Ovary (tissue), 9 donors: ENCODE measurements around the gene NAV2. TPM values are rescaled to one million over a fixed set of nuclear protein-coding genes. Genes with fewer than 3 reads are reported as not detected.

Experiments used
- DNase-seq, 5 donors: peaks; one replicate each; pipeline ENCODE4 v3.0.0-alpha.2; 2019 to 2020
- H3K27ac ChIP-seq, 2 donors: fragments of 200-600 bp; one replicate each; pipeline versions ENCODE4 v1.5.1 to v1.8.0; 2019 to 2022
- H3K27me3 ChIP-seq: fragments of 200-600 bp; one replicate; pipeline ENCODE4 v1.8.0; 2022
- H3K36me3 ChIP-seq: fragments of 200-600 bp; sonication (generic); one replicate; pipeline ENCODE4 v1.5.1; 2019
- H3K4me1 ChIP-seq: one replicate; pipeline ENCODE4 v1.8.1; 2013; ENCODE audit warnings: mild to moderate bottlenecking, moderate library complexity; ENCODE audit not compliant: insufficient read depth
- H3K4me3 ChIP-seq: fragments of 200-600 bp; sonication (generic); one replicate; pipeline ENCODE4 v1.5.1; 2017
- H3K9me3 ChIP-seq, 2 donors: fragments of 200-600 bp in 1 of 2; sonication (generic) in 1 of 2; one replicate each; pipeline versions ENCODE4 v1.5.1 to v1.8.1; 2013 to 2019; ENCODE audit warnings: mild to moderate bottlenecking in 1 of 2, moderate library complexity in 1 of 2
- CTCF ChIP-seq, 3 donors: fragments of 450-650 bp in 2 of 3; fragments of 200-600 bp in 1 of 3; IDR thresholded peaks; one replicate each; pipeline versions ENCODE4 v1.5.1 to v1.8.0; 2016 to 2022; ENCODE audit warnings: antibody characterized with exemption in 3 of 3, mild to moderate bottlenecking in 1 of 3
- EP300 ChIP-seq: sonication (generic); formaldehyde crosslinking; IDR thresholded peaks from one replicate; pipeline ENCODE4 v1.6.1; 2017; ENCODE audit warnings: antibody characterized with exemption
- POLR2A ChIP-seq: fragments of 450-650 bp; IDR thresholded peaks from one replicate; pipeline ENCODE4 v1.6.1; 2017; ENCODE audit warnings: antibody characterized with exemption, mild to moderate bottlenecking, moderate library complexity
- whole genome bisulfite sequencing, 3 donors: extraction: QIAGEN DNeasy Blood & Tissue Kit in 1 of 3; methylation state at CpG; one replicate each; pipeline versions ENCODE4 v1.1.5 to v1.1.7; 2013 to 2017; 5-methylcytosine and 5-hydroxymethylcytosine counted together
- intact Hi-C, 4 donors: fragments of 100-400 bp; cut with DNase I; formaldehyde crosslinking; loops; one replicate each; pipeline versions ENCODE4 v1.11.0 to v1.15.1; 2022 to 2023
- polyA plus RNA-seq, 2 donors: library from polyadenylated mRNA; stranded (reverse); fragments of 200-250 nt in 1 of 2; fragments of 350-450 nt in 1 of 2; fragmentation: Illumina TruSeq in 1 of 2; extraction: RNeasy Lipid Tissue Mini Kit (QIAGEN cat#74804) in 1 of 2; gene quantifications; one replicate each; pipeline ENCODE4 v1.2.3, GENCODE V29; 2013 to 2014
- total RNA-seq, 7 donors: library from RNA; depleted of rRNA in 2 of 7; stranded (reverse); fragments of >200 nt in 2 of 7; fragmentation: NEBNext Ultra II Directional in 3 of 7; extraction: Animal tissue kit (Norgen Biotek cat#: 25700) in 3 of 7; gene quantifications; one replicate each; pipeline versions ENCODE4 v1.1.0 to v1.2.4, GENCODE V29; 2016 to 2023
- donor health status: DM: no; HTN: no; CAD: no; lungs with moderate emphysema.
- donor health status: DM: no; HTN: no; CAD: no.
- donor health status: Bipolar disorder and iron deficiency.
- donor health status: DM: yes; HTN: yes; CAD: no.
- donor health status: DM: no; HTN: no; CAD: no.
- donor health status: DM: yes; HTN: yes; CAD: no.

NAV2 gene
- total and polyA plus RNA-seq, 9 donors: 2.9 to 14.1 (median 7.8) TPM

DNA sequence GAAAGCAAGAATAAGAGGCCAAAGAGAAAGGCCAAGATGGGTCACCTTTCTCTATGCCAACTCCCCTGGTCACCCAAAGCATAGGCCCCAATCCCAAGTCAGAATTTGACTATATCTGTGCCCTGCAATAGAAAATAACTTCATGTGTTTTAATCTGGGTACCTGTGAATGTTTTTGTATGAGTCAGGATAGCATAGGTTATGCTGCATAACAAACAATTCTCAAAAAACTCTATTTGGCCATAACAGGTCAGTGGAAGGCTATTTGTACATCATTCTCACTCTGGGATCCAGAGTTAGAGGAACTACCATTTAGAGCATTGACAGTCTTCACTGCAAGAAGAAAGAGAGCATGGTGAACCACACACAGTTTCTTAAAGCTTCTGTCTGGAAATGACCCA, 280.4 kb downstream of the NAV2 start:
- Histone ChIP-seq H3K27me3 (no peaks in the 10 kb centered on the region), H3K36me3 (no peaks in the 10 kb centered on the region), H3K4me1 (peaks cover 14% of the 10 kb centered on the region), H3K9me3 (no peaks in the 10 kb centered on the region), H3K4me3 (no peak overlapping the region), H3K27ac (no peak overlapping the region)
- DNase-seq: no peak
- no peak for TF ChIP-seq POLR2A
- no peak for TF ChIP-seq CTCF (IDR thresholded peaks at IDR 0.05)
- no peak for TF ChIP-seq EP300
- intact Hi-C loops: no loop called here

DNA sequence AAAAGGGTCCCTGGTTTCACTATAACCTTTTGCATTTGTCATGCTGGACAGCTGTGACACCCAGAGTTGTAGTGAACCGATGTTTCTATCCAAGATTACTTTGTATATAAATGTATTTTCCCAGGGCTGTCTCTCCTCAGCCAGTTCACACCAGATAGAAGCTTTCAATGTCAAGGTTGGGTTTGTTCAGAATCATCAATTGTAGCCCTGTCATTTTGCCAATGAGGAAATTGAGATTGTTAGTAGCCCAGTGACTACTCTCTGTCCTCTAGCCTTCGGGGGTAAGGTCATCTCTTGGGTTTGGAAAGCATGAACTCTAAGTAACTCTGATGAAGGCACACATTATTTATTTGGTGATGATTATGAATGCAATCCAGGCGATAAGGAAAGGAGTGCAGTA, 282.0 kb downstream of the NAV2 start:
- WGBS, 3 donors: 39 to 58% (median 44%) methylated on average over 3 of the region's 3 CpGs

DNA sequence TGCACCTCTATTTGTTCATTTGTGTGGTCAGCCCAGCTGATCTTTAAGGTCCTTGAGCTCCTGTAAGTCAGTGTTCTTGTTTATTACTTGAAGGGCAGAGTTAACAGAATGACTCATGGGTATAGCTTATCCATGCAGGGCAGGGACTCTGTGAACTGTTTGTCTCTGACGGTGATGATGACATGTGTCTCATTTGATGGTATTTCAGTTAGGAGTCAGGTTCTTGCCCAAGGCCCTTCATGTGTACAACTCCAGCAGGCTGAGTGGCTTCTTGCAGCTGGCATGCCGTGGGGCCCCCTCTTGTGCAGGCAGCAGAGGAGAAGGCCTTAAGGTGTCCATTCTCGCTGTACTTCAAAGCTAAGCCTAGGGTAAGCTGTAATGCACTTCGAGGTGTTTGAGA, 282.5 kb downstream of the NAV2 start:
- H3K27me3 ChIP-seq: no peaks in the 10 kb centered on the region
- H3K9me3 ChIP-seq: no peaks in the 10 kb centered on the region
- 59 to 74% (median 71%) methylated on average over 4 of the region's 4 CpGs for WGBS, 3 donors
- peaks cover 14% of the 10 kb centered on the region for H3K4me1 ChIP-seq
- intact Hi-C loops: loop anchor here in 1 of 4 donors (2.0 kb wide), 1 partner anchor 68 kb away; no protein-coding TSS in a partner anchor
- H3K36me3 ChIP-seq: no peaks in the 10 kb centered on the region
- TF ChIP-seq EP300 (no peak), POLR2A (no peak), CTCF (IDR thresholded peaks at IDR 0.05) (no peak)
- no peak for DNase-seq
- peak overlapping the region in 1 of 2 donors; percentile 36 for H3K27ac ChIP-seq
- H3K4me3 ChIP-seq: no peak overlapping the region

More for the DNA sequence above, 282.0 kb downstream of the NAV2 start:
- DNase-seq: no peak
- Histone ChIP-seq H3K4me1 (peaks cover 14% of the 10 kb centered on the region), H3K4me3 (no peak overlapping the region), H3K27me3 (no peaks in the 10 kb centered on the region), H3K27ac (peak overlapping the region in 1 of 2 donors; percentile 36), H3K36me3 (no peaks in the 10 kb centered on the region), H3K9me3 (no peaks in the 10 kb centered on the region)
- intact Hi-C loops: loop anchor here in 1 of 4 donors (2.0 kb wide), 1 partner anchor 68 kb away; no protein-coding TSS in a partner anchor
- no peak for TF ChIP-seq EP300
- no peak for TF ChIP-seq POLR2A
- TF ChIP-seq CTCF (IDR thresholded peaks at IDR 0.05): no peak

DNA sequence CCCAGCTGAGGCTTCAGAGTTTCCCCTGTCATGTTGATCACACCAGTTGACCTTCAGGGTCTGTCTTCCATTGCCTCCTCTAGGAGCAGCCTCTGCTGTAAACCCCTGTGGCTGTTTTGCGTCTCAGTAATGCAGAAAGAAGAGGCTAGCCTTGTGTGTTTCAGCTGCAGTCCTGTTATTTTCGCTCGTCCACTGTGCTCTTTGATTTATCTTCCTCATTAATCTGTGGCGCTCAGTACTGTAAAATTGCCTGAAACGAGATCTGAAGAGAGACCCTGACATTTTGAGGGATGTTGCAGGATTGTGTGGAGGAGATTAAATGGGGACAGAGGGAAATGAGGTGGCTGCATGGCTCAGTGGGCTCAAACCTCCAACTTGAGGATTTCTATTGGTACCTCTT, 283.9 kb downstream of the NAV2 start:
- Histone ChIP-seq H3K4me1 (peaks cover 19% of the 10 kb centered on the region), H3K27ac (peak overlapping the region in 1 of 2 donors; percentile 36), H3K9me3 (no peaks in the 10 kb centered on the region), H3K36me3 (no peaks in the 10 kb centered on the region), H3K4me3 (no peak overlapping the region), H3K27me3 (no peaks in the 10 kb centered on the region)
- DNase-seq: no peak
- 84 to 89% (median 86%) methylated on average over 5 of the region's 5 CpGs for WGBS, 3 donors
- intact Hi-C loops: no loop called here
- TF ChIP-seq EP300 (no peak), POLR2A (no peak), CTCF (IDR thresholded peaks at IDR 0.05) (no peak)
